SK-N-SH (cell line): ENCODE results near the gene FNTB. TPM values are rescaled to one million over a fixed set of nuclear protein-coding genes. Genes with fewer than 3 reads are reported as not detected.

ENCODE experiments used
- CTCF ChIA-PET: fragments of 300-600, 350-600 bp; formaldehyde crosslinking; extraction: SDS; loops from one replicate; lab custom pipeline; 2021; lab: Yijun Ruan, JAX
- POLR2A ChIA-PET: fragments of 350-600 bp; sonication (Branson Sonifier 250); formaldehyde crosslinking; extraction: SDS; loops from one replicate; lab custom pipeline; 2020; ENCODE audit warnings: antibody characterized with exemption, inconsistent platforms; lab: Yijun Ruan, JAX
- DNase-seq: peaks from one replicate; pipeline ENCODE4 v3.0.0; 2012
- H2AFZ ChIP-seq: fragments of 200-600 bp; sonication (generic); 2 replicates; pipeline ENCODE4 v1.8.1; 2016; ENCODE audit warnings: antibody characterized with exemption, mild to moderate bottlenecking, low read depth
- H3F3A ChIP-seq: fragments of 200-600 bp; sonication (generic); replicated peaks from 2 replicates; pipeline ENCODE3; 2016; ENCODE audit warnings: antibody characterized with exemption, mild to moderate bottlenecking; ENCODE audit not compliant: insufficient read depth
- H3K27ac ChIP-seq, 2 experiments: fragments of 200-500 bp in 1 of 2; fragments of 200-600 bp in 1 of 2; sonication (Bioruptor generic) in 1 of 2; sonication (generic), shearing (Covaris generic) in 1 of 2; 2 replicates each; pipeline versions ENCODE4 v1.5.1 to v1.6.1; 2014 to 2016; ENCODE audit warnings: low read depth in 2 of 2, inconsistent platforms in 1 of 2, low read length in 1 of 2, mild to moderate bottlenecking in 1 of 2, mixed read lengths in 1 of 2
- H3K27me3 ChIP-seq: fragments of 200-600 bp; sonication (generic), shearing (Covaris generic); 2 replicates; pipeline ENCODE4 v1.6.1; 2016; ENCODE audit warnings: mixed run types; ENCODE audit not compliant: insufficient read depth
- H3K36me3 ChIP-seq, 2 experiments: fragments of 200-500 bp in 1 of 2; fragments of 200-600 bp in 1 of 2; sonication (Bioruptor generic) in 1 of 2; sonication (generic) in 1 of 2; replicated peaks in 1 of 2; 2 replicates each; pipeline versions ENCODE3 to v1.5.1; 2014 to 2016; ENCODE audit warnings: low read length in 1 of 2, mild to moderate bottlenecking in 1 of 2; ENCODE audit not compliant: insufficient read depth in 2 of 2, control insufficient read depth in 1 of 2
- H3K4me1 ChIP-seq, 2 experiments: fragments of 200-500 bp in 1 of 2; fragments of 200-600 bp in 1 of 2; sonication (Bioruptor generic) in 1 of 2; sonication (generic), shearing (Covaris generic) in 1 of 2; 2 replicates each; pipeline versions ENCODE4 v1.5.1 to v1.6.1; 2014 to 2016; ENCODE audit warnings: low read depth in 1 of 2, low read length in 1 of 2, mixed run types in 1 of 2; ENCODE audit not compliant: insufficient read depth in 2 of 2, control insufficient read depth in 1 of 2
- H3K4me2 ChIP-seq: fragments of 200-600 bp; sonication (generic), shearing (Covaris generic); 2 replicates; pipeline ENCODE4 v1.6.1; 2017; ENCODE audit warnings: mixed run types
- H3K4me3 ChIP-seq, 2 experiments: fragments of 200-500 bp in 1 of 2; fragments of 200-600 bp in 1 of 2; sonication (Bioruptor generic) in 1 of 2; sonication (generic), shearing (Covaris generic) in 1 of 2; 2 replicates each; pipeline versions ENCODE4 v1.5.1 to v1.8.1; 2014 to 2016; ENCODE audit warnings: low read depth in 2 of 2, inconsistent platforms in 1 of 2, low read length in 1 of 2, mild to moderate bottlenecking in 1 of 2, mixed read lengths in 1 of 2, moderate library complexity in 1 of 2
- H3K79me2 ChIP-seq: fragments of 200-600 bp; sonication (generic); 2 replicates; pipeline ENCODE4 v1.8.1; 2017; ENCODE audit warnings: mild to moderate bottlenecking; ENCODE audit not compliant: insufficient read depth
- H3K9ac ChIP-seq: fragments of 200-600 bp; sonication (generic); 2 replicates; pipeline ENCODE4 v1.6.1; 2017; ENCODE audit warnings: mixed run types
- H3K9me2 ChIP-seq: fragments of 200-600 bp; sonication (generic); 2 replicates; pipeline ENCODE4 v1.6.1; 2017; ENCODE audit warnings: mixed run types
- H3K9me3 ChIP-seq: fragments of 200-600 bp; sonication (generic); 2 replicates; pipeline ENCODE4 v1.6.1; 2017; ENCODE audit warnings: mixed run types, mild to moderate bottlenecking, moderate library complexity
- H4K20me1 ChIP-seq: fragments of 200-600 bp; sonication (generic); 2 replicates; pipeline ENCODE4 v1.6.1; 2017; ENCODE audit warnings: mild to moderate bottlenecking, mixed run types; ENCODE audit not compliant: insufficient read depth
- CHD2 ChIP-seq: fragments of 150-350 bp; IDR thresholded peaks from 2 replicates; pipeline ENCODE4 v1.6.1; 2018; ENCODE audit warnings: low read length; ENCODE audit not compliant: partially characterized antibody
- EP300 ChIP-seq, 2 experiments: IDR thresholded peaks; 2 replicates each; pipeline versions ENCODE4 v1.4.0 to v1.6.1; 2012; ENCODE audit warnings: borderline replicate concordance in 1 of 2, low read depth in 1 of 2, low read length in 1 of 2
- EZH2phosphoT487 ChIP-seq: fragments of 200-600 bp; sonication (generic); IDR thresholded peaks from 2 replicates; pipeline ENCODE4 v1.6.1; 2017; ENCODE audit warnings: low read depth, mixed run types, mild to moderate bottlenecking, antibody characterized with exemption, moderate library complexity, borderline replicate concordance
- FOSL2 ChIP-seq: IDR thresholded peaks from 2 replicates; pipeline ENCODE4 v1.4.0; 2012; ENCODE audit warnings: low read depth, mild to moderate bottlenecking, moderate library complexity, borderline replicate concordance
- GABPA ChIP-seq: IDR thresholded peaks from 2 replicates; pipeline ENCODE4 v1.4.0; 2012; ENCODE audit warnings: low read depth, mild to moderate bottlenecking
- GATA2 ChIP-seq: sonication (generic); formaldehyde crosslinking; IDR thresholded peaks from 2 replicates; pipeline ENCODE4 v1.5.0; 2020; ENCODE audit warnings: mild to moderate bottlenecking, missing genetic modification reagents
- JUND ChIP-seq: IDR thresholded peaks from 2 replicates; pipeline ENCODE4 v1.4.0; 2012
- MXI1 ChIP-seq: IDR thresholded peaks from 2 replicates; pipeline ENCODE4 v1.6.1; 2012; ENCODE audit warnings: mild to moderate bottlenecking, low read depth, low read length, improper control_type of control experiment
- NFIC ChIP-seq: IDR thresholded peaks from 2 replicates; pipeline ENCODE4 v1.4.0; 2012; ENCODE audit warnings: borderline replicate concordance
- NRF1 ChIP-seq: IDR thresholded peaks from 2 replicates; pipeline ENCODE4 v1.6.1; 2012; ENCODE audit warnings: low read depth, mild to moderate bottlenecking, low read length
- POLR2AphosphoS5 ChIP-seq: IDR thresholded peaks from 2 replicates; pipeline ENCODE4 v1.6.1; 2012; ENCODE audit warnings: low read depth, low read length
- RCOR1 ChIP-seq: fragments of 150-350 bp; IDR thresholded peaks from 2 replicates; pipeline ENCODE4 v1.6.1; 2017; ENCODE audit warnings: antibody characterized with exemption, low read length
- TEAD4 ChIP-seq: IDR thresholded peaks from 2 replicates; pipeline ENCODE4 v1.4.0; 2012; ENCODE audit warnings: mild to moderate bottlenecking, borderline replicate concordance; ENCODE audit not compliant: insufficient read depth
- YY1 ChIP-seq: IDR thresholded peaks from 2 replicates; pipeline ENCODE4 v1.4.0; 2012; ENCODE audit warnings: low read depth, mild to moderate bottlenecking
- WGBS: methylation state at CpG from one replicate; pipeline ENCODE4 v1.1.6; 2017; ENCODE audit warnings: low lambda C conversion rate; 5-methylcytosine and 5-hydroxymethylcytosine counted together
- polyA plus RNA-seq, 3 experiments: library from polyadenylated mRNA; depleted of rRNA; stranded (reverse); fragments of >200 nt; gene quantifications; 2 replicates each; pipeline ENCODE4 v1.2.3, GENCODE V29; 2012
- TF ChIP-seq, protein P1 (sequence below): IDR thresholded peaks from 2 replicates; pipeline ENCODE4; 2012
- TF ChIP-seq, protein P2 (sequence below): IDR thresholded peaks from 2 replicates; pipeline ENCODE4 v1.4.0; 2012; ENCODE audit warnings: low read depth
- TF ChIP-seq, protein P3 (sequence below): IDR thresholded peaks from 2 replicates; pipeline ENCODE4 v1.4.0; 2012; ENCODE audit warnings: low read depth, borderline replicate concordance
- TF ChIP-seq, protein P4 (sequence below): IDR thresholded peaks from 2 replicates; pipeline ENCODE4 v1.4.0; 2012; ENCODE audit warnings: low read depth, borderline replicate concordance

Gene FNTB
- polyA plus RNA-seq, 1 of the 3 experiments (the other 2 are of a cell fraction) = 18.4 TPM

DNA sequence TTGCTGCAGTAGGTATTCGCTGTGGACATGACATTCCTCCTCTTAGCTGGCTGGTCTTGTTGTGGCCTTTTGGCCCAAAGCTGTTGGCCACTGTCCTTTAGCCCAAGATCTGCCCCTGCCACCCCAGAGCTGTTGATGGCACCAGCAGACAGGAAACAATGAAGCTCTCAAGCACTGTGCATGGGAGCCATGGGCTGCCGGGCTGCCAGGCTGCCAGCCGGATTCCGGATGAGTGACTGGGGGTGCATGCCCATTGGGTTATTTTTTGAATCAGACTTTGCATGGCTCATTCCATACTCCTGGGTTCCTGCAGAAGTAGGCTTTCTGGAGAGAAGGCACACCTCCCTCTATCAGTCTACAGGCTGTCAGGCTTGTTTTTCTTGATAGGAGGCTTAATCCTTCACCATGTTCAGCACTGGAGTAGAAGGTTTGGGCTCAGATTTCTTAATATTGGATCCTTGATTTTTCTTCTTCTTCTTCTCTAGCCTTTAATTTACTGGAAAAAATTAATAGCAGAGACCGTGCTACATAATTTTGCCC lies 83.2 kb downstream of the FNTB start (continued):
- TF ChIP-seq, protein P1, sequence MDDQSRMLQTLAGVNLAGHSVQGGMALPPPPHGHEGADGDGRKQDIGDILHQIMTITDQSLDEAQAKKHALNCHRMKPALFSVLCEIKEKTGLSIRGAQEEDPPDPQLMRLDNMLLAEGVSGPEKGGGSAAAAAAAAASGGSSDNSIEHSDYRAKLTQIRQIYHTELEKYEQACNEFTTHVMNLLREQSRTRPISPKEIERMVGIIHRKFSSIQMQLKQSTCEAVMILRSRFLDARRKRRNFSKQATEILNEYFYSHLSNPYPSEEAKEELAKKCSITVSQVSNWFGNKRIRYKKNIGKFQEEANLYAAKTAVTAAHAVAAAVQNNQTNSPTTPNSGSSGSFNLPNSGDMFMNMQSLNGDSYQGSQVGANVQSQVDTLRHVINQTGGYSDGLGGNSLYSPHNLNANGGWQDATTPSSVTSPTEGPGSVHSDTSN = no peak
- TF ChIP-seq TEAD4 (no peak), NFIC (no peak), EZH2phosphoT487 (no peak), CHD2 (no peak)
- TF ChIP-seq, protein P2, sequence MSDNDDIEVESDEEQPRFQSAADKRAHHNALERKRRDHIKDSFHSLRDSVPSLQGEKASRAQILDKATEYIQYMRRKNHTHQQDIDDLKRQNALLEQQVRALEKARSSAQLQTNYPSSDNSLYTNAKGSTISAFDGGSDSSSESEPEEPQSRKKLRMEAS = no peak

DNA sequence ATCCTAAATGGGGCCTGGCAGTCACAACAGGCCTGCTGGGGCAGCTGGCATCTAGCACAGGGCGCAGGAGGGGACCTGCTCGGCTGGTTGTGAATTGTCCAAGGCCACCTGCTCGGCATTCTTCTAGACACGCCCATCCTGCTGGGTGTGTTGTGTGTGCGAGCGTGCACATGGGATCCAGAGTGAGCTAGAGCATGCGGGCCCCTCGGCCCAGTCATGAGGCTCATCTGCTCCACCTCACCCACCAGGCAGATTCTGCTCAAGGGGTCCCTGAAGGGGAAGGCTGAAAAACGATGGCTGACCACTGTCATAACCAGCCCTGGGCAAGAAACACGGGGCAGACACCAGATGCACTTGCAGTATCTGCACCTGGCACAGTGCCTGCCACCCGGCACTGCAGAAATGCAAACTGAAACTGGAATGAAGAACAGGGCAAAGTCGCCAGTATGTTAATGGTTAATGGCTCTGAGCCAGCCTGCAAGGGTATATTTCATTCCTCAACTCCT lies 83.8 kb downstream of the FNTB start:
- no peaks in the 10 kb centered on the region for H3K9me2 ChIP-seq
- H3F3A ChIP-seq = peaks cover 3% of the 10 kb centered on the region
- peaks cover 3% of the 10 kb centered on the region; the same call in 1 of the 2 replicates for H4K20me1 ChIP-seq
- ChIA-PET POLR2A (no interaction called here), CTCF (interaction anchor here (1.2 kb wide), 1 partner anchor 25 kb away, joined by 3 read pairs; no protein-coding TSS in a partner anchor)
- no peaks in the 10 kb centered on the region for H3K27me3 ChIP-seq
- H3K9me3 ChIP-seq = no peaks in the 10 kb centered on the region
- TF ChIP-seq POLR2AphosphoS5 (no peak), NRF1 (no peak), CHD2 (peak; percentile 29), JUND (no peak), EP300 (IDR thresholded peaks at IDR 0.05; ENCODE audit: borderline replicate concordance in 1 of 2, low read depth in 1 of 2, low read length in 1 of 2) (no peak), GATA2 (CRISPR knock-in tag) (no peak), RCOR1 (peak; percentile 63; the same call in 1 of the 2 replicates)
- H2AFZ ChIP-seq = no peak overlapping the region
- peaks cover 4% of the 10 kb centered on the region; the same call in 1 of the 2 replicates for H3K79me2 ChIP-seq
- no peak overlapping the region for H3K4me2 ChIP-seq
- peaks cover 0 to 25% of the 10 kb centered on the region in 2 experiments; a peak in 1 of 4 replicates for H3K4me1 ChIP-seq
- H3K36me3 ChIP-seq = peaks cover 11 to 32% of the 10 kb centered on the region in 2 experiments
- H3K27ac ChIP-seq = peak overlapping the region in 1 of 2 experiments; percentile 47; a peak in 2 of 4 replicates
- peak; percentile 64 for DNase-seq
- no peak overlapping the region for H3K4me3 ChIP-seq
- no peak overlapping the region for H3K9ac ChIP-seq
- 70% methylated on average over 10 of the region's 12 CpGs for WGBS

DNA sequence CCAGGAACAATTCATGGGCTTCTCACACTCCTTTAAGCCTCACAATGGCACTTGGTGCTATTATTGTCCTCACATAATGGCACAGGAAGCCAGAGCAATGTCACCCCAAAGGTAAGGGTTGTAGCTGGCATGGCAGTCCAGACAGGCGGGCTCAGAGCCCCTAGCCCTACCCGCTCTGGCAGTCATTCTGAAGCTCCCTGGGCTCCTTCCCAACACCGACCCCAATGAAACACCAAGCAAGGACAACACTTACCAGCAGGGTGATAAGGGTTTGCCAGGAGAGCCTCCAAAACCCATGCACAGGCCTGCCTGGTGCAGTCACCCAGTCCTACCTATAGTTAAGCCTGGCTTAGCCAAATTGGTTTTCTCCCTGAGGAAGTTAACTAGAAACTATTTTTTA lies 84.8 kb downstream of the FNTB start:
- no peak for DNase-seq
- Histone ChIP-seq H3F3A (peaks cover 3% of the 10 kb centered on the region), H3K4me3 (no peak overlapping the region), H2AFZ (no peak overlapping the region), H3K27ac (no peak overlapping the region), H3K4me1 (peaks cover 0 to 25% of the 10 kb centered on the region in 2 experiments; a peak in 1 of 4 replicates), H3K9me3 (no peaks in the 10 kb centered on the region), H3K36me3 (peaks cover 16 to 34% of the 10 kb centered on the region in 2 experiments), H3K27me3 (no peaks in the 10 kb centered on the region), H3K9ac (no peak overlapping the region), H3K79me2 (peaks cover 4% of the 10 kb centered on the region; the same call in 1 of the 2 replicates), H3K4me2 (no peak overlapping the region), H4K20me1 (peaks cover 3% of the 10 kb centered on the region; the same call in 1 of the 2 replicates), H3K9me2 (no peaks in the 10 kb centered on the region)
- ChIA-PET POLR2A (no interaction called here), CTCF (interaction anchor here (0.9 to 1.2 kb wide), 2 partner anchors 24 to 47 kb away, joined by 3 read pairs; no protein-coding TSS in a partner anchor)
- 100% methylated on average over 3 of the region's 3 CpGs for WGBS
- TF ChIP-seq YY1 (no peak), GATA2 (CRISPR knock-in tag) (no peak), FOSL2 (no peak), MXI1 (no peak), GABPA (no peak), JUND (no peak)
- TF ChIP-seq, protein P3, sequence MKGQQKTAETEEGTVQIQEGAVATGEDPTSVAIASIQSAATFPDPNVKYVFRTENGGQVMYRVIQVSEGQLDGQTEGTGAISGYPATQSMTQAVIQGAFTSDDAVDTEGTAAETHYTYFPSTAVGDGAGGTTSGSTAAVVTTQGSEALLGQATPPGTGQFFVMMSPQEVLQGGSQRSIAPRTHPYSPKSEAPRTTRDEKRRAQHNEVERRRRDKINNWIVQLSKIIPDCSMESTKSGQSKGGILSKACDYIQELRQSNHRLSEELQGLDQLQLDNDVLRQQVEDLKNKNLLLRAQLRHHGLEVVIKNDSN = no peak
- TF ChIP-seq, protein P4, sequence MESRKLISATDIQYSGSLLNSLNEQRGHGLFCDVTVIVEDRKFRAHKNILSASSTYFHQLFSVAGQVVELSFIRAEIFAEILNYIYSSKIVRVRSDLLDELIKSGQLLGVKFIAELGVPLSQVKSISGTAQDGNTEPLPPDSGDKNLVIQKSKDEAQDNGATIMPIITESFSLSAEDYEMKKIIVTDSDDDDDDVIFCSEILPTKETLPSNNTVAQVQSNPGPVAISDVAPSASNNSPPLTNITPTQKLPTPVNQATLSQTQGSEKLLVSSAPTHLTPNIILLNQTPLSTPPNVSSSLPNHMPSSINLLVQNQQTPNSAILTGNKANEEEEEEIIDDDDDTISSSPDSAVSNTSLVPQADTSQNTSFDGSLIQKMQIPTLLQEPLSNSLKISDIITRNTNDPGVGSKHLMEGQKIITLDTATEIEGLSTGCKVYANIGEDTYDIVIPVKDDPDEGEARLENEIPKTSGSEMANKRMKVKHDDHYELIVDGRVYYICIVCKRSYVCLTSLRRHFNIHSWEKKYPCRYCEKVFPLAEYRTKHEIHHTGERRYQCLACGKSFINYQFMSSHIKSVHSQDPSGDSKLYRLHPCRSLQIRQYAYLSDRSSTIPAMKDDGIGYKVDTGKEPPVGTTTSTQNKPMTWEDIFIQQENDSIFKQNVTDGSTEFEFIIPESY = no peak
